ENCODE data around the gene FERMT3. TPM values are rescaled to one million over a fixed set of nuclear protein-coding genes. Genes with fewer than 3 reads are reported as not detected.

The FERMT3 gene
- total RNA-seq, 1 donor from 2014 or later = 8.4 TPM

DNA sequence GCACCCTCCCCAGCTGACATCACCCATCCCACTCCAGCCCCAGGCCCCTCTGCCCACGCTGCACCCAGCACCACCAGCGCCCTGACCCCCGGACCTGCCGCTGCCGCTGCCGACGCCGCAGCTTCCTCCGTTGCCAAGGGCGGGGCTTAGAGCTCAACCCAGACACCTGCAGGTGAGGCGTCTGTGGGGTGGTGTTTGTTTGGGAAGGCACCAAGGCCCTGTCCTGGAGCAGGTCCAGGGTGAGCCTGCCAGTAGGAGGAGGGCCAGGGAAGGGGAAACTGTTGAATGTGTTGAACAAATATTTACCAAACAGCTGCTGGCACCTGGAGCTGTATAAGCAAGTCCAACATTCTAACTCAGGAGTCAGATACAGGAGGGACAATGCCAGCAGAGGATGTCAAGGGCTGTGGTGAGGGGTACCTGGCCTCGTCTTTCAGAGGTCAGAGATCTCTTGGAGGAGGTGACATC is 31.0 kb downstream of the FERMT3 start:
- H3K27ac Mint-ChIP-seq = no peak overlapping the region
- H3K4me3 Mint-ChIP-seq = no peak overlapping the region
- peaks cover 3% of the 10 kb centered on the region for H3K36me3 Mint-ChIP-seq

DNA sequence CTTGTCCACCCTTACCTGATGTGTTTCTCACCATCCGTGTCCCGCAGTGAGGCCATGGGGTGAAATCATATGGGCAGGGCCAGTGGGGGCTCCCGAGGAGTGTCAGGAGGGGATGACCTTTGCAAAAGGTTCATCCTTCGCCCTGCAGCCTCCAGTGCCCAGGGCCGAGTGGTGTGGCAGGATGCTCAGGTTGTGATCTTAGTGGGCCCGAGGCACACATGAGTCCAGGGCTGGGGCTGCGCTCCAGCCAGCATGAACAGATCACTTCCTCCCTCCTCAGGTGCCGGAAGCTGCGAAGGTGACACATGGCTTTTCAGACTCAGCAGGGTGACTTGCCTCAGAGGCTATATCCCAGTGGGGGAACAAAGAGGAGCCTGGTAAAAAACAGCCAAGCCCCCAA is 31.6 kb downstream of the FERMT3 start:
- Mint-ChIP-seq H3K4me1 (peaks cover 25% of the 10 kb centered on the region), H3K4me3 (no peak overlapping the region), H3K9me3 (no peaks in the 10 kb centered on the region), H3K36me3 (peaks cover 3% of the 10 kb centered on the region), H3K27me3 (ENCODE audit: low read depth) (no peaks in the 10 kb centered on the region), H3K27ac (peak overlapping the region; percentile 30)
- no peak for DNase-seq (ENCODE audit: low spot score in 2 of 2, unreplicated experiment in 2 of 2)
- TF ChIP-seq, protein P1, sequence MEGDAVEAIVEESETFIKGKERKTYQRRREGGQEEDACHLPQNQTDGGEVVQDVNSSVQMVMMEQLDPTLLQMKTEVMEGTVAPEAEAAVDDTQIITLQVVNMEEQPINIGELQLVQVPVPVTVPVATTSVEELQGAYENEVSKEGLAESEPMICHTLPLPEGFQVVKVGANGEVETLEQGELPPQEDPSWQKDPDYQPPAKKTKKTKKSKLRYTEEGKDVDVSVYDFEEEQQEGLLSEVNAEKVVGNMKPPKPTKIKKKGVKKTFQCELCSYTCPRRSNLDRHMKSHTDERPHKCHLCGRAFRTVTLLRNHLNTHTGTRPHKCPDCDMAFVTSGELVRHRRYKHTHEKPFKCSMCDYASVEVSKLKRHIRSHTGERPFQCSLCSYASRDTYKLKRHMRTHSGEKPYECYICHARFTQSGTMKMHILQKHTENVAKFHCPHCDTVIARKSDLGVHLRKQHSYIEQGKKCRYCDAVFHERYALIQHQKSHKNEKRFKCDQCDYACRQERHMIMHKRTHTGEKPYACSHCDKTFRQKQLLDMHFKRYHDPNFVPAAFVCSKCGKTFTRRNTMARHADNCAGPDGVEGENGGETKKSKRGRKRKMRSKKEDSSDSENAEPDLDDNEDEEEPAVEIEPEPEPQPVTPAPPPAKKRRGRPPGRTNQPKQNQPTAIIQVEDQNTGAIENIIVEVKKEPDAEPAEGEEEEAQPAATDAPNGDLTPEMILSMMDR (IDR thresholded peaks at IDR 0.05; ENCODE audit: unreplicated experiment) = no peak

More for the DNA sequence above, 31.0 kb downstream of the FERMT3 start:
- TF ChIP-seq, protein P1 (IDR thresholded peaks at IDR 0.05; ENCODE audit: unreplicated experiment) = no peak
- DNase-seq (ENCODE audit: low spot score in 2 of 2, unreplicated experiment in 2 of 2) = no peak
- no peaks in the 10 kb centered on the region for H3K9me3 Mint-ChIP-seq
- peaks cover 21% of the 10 kb centered on the region for H3K4me1 Mint-ChIP-seq
- H3K27me3 Mint-ChIP-seq (ENCODE audit: low read depth) = no peaks in the 10 kb centered on the region

DNA sequence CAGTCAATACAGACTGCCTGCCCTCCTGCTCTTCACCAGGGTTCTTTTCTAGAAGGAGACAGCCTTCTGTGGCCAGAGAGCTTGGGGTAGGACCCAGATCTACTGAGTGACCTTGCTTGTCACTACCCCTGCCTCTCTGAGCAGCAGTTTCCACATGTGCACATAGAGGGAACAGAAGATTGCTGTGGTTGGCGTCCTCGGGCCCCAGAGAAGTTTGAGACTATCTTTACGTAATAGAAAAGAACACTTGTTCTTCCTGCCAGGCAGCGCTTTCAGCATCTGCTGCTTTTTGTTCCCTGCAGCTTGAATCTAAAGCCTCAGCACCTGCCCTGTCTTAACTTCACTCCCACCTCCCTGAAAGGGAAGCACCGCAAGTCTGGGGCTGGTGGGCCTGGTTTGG is 32.5 kb downstream of the FERMT3 start:
- no peaks in the 10 kb centered on the region for H3K27me3 Mint-ChIP-seq (ENCODE audit: low read depth)
- no peak for DNase-seq (ENCODE audit: low spot score in 2 of 2, unreplicated experiment in 2 of 2)
- peaks cover 3% of the 10 kb centered on the region for H3K36me3 Mint-ChIP-seq
- TF ChIP-seq, protein P1 (IDR thresholded peaks at IDR 0.05; ENCODE audit: unreplicated experiment) = no peak
- H3K27ac Mint-ChIP-seq = peak overlapping the region; percentile 30
- H3K4me3 Mint-ChIP-seq = no peak overlapping the region
- no peaks in the 10 kb centered on the region for H3K9me3 Mint-ChIP-seq
- peaks cover 28% of the 10 kb centered on the region for H3K4me1 Mint-ChIP-seq

DNA sequence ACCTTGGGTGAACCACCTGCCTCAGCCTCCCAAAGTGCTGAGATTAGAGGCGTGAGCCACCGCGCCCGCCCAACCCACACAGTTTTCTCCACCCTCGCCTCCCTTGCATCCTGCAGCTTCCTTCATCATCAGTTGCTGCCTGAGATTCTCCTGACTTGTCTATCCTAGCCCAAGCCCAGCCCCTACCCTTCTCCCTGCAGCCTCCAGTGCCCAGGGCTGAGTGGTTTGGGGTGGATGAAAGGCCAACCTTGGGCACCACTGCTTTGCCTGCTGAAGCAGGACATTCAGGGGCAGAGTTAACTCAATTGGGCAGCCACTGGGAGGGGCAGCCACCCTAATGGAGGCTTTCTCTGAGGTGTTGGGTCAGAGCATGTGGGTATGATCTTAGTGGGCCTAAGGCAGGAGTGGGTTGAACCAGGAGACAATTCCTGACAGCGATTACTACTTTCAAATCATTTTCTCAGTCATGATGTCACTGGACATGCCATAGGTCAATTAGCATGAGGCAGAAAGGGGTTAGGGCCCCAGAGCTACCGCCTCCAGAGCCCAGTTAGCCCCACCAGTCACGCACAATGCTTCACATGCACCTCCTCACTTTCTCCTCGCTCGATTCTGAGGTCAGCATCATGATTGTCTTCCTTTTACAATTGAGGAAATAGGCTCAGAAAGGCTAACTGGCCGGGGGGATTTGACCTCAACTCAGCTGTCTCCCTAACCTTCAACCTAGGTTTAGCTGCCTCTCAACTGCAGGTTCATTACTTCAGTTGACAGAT is 33.3 kb downstream of the FERMT3 start:
- TF ChIP-seq, protein P1 (IDR thresholded peaks at IDR 0.05; ENCODE audit: unreplicated experiment) = no peak
- Mint-ChIP-seq H3K36me3 (peaks cover 3% of the 10 kb centered on the region), H3K27ac (peak overlapping the region; percentile 100), H3K4me1 (peaks cover 28% of the 10 kb centered on the region), H3K9me3 (no peaks in the 10 kb centered on the region), H3K27me3 (ENCODE audit: low read depth) (no peaks in the 10 kb centered on the region), H3K4me3 (peak overlapping the region; percentile 90)
- no peak for DNase-seq (ENCODE audit: low spot score in 2 of 2, unreplicated experiment in 2 of 2)

DNA sequence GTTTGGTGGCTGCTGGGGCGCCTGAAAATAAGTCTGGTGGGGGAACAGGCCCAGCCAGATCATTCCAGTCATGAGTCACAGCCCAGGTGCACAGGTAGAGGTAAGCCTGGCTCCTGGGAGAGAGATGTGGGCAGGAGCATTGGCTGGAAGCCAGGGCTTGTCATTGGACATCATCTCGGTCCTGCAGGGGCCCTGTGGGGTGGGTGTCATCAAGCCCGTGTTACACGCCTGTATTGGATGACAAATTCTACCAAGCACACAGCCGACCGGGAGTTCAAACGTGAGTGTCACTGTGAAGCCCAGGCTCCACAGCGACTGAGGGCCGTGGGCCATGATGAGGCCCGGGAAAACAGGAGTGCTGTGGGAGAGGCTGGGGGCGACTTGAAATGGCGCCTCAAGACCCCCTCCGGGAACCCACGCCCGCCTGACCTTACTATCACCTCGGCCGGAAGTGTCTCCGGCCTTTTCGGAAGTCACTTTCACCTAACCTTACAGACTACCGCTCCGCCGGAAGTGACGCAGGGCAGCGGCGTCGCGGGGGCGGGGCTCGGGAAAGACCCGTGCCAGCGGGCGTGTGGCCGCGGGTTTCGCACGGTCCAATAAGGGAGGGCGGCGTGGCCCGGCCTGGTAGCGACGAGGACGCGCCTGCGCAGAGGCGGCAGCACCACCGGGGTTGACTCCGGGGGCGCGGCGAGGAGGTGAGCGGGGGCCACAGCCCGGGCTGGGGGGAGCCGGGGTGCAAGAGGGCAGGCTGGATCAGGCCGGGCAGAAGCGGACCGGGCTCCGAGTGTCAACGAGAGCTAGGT is 34.1 kb downstream of the FERMT3 start, which contains the start of gene FKBP2:
Gene FKBP2 (plus strand): TSS at position 661 of the 806 bp plus-strand sequence. CDS start 1,293 bp downstream, outside the sequence.
- TF ChIP-seq, protein P1 (IDR thresholded peaks at IDR 0.05; ENCODE audit: unreplicated experiment) = no peak
- Mint-ChIP-seq H3K36me3 (peaks cover 3% of the 10 kb centered on the region), H3K4me3 (peak within 1 kb of the TSS; percentile 90), H3K9me3 (no peaks in the 10 kb centered on the region), H3K27ac (peak within 1 kb of the TSS; percentile 100), H3K4me1 (peaks cover 23% of the 10 kb centered on the region), H3K27me3 (ENCODE audit: low read depth) (no peaks in the 10 kb centered on the region)
- DNase-seq (ENCODE audit: low spot score in 2 of 2, unreplicated experiment in 2 of 2) = peak; percentile 97 to 98
